ENCODE results near the gene ARL3. TPM values are rescaled to one million over a fixed set of nuclear protein-coding genes. Genes with fewer than 3 reads are reported as not detected.

The ARL3 gene
- total and polyA plus RNA-seq, 2 experiments from 2014 or later, result 8.5 to 22.6 TPM

DNA sequence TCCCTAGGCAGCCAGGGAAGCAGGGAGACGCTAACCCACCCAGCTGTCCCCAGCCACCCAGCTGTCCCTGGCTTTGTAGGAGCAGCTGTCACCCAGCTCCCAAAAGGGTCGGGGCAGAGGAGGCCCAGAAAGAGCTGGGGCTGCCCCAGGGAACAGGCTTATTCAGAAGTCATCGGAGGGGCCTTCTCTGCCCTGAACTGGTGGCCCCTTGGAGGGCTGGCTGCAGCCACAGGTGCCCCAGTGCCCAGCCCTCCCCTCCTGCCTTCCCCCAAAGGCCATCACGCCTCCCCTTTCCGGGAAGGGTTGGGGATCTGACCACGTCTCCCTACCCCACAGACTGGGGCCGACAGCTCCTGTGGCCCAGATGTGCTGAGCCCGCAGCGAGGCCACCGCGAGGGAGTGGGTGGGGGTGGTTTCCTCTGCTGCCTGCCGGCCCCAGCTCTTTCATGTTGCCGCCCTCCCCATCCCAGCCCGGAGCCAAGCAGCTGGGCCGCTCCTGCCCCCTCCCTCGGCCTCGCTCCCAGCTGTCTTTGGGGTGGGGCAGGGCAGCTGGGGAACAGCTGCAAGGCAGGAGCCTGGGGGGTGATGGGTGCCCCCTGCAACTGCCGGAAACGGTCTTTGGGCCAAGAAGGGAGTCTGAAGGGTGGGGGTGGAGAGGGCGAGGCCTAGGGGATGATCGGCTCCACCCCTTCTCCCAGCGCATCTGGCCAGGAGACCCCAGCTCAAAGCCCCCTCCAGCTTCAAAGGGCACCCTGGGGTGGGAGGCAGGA, 53.1 kb downstream of the ARL3 start:
- H3K36me3 Mint-ChIP-seq (ENCODE audit: low read depth), result peaks cover 13% of the 10 kb centered on the region
- H3K4me1 Mint-ChIP-seq, result peaks cover 13% of the 10 kb centered on the region; the same call in 2 of the 3 replicates
- H3K4me1 ChIP-seq (ENCODE audit: insufficient read depth), result peaks cover 13% of the 10 kb centered on the region; the same call in 1 of the 2 replicates
- H3K36me3 ChIP-seq (ENCODE audit: insufficient read depth), result no peaks in the 10 kb centered on the region
- peaks cover 13% of the 10 kb centered on the region for H3K27me3 Mint-ChIP-seq (ENCODE audit: insufficient read depth, low read depth, poor library complexity)
- H3K27ac ChIP-seq (ENCODE audit: low read depth), result no peak overlapping the region
- H3K27me3 ChIP-seq (ENCODE audit: insufficient read depth), result no peaks in the 10 kb centered on the region
- H4K20me1 ChIP-seq (replicated peaks; ENCODE audit: insufficient read depth), result no peaks in the 10 kb centered on the region
- H3K9me2 ChIP-seq (ENCODE audit: insufficient read depth), result no peaks in the 10 kb centered on the region
- TF ChIP-seq JUNB (IDR thresholded peaks at IDR 0.05; ENCODE audit: unreplicated experiment) (no peak), EZH2phosphoT487 (IDR thresholded peaks at IDR 0.05; ENCODE audit: unreplicated experiment) (no peak), STAT1 (IDR thresholded peaks at IDR 0.05; ENCODE audit: unreplicated experiment) (no peak), ZNF114 (CRISPR knock-in tag; IDR thresholded peaks at IDR 0.05) (no peak), CREB1 (CRISPR knock-in tag; IDR thresholded peaks at IDR 0.05; ENCODE audit: low read depth) (no peak)
- no peak overlapping the region for H3K4me3 Mint-ChIP-seq
- H3K79me2 ChIP-seq (replicated peaks; ENCODE audit: insufficient read depth), result no peaks in the 10 kb centered on the region
- no peak overlapping the region for H2AFZ ChIP-seq
- H3K9me3 Mint-ChIP-seq, result no peaks in the 10 kb centered on the region
- DNase-seq (ENCODE audit: low spot score) (no peak), ATAC-seq (peak; percentile 60)
- H3F3A ChIP-seq (replicated peaks; ENCODE audit: low read depth), result no peaks in the 10 kb centered on the region
- peak overlapping the region; percentile 35; the same call in 1 of the 2 replicates for H3K4me3 ChIP-seq
- H3K4me2 ChIP-seq, result peak overlapping the region; percentile 58
- H3K27ac Mint-ChIP-seq, result no peak overlapping the region

DNA sequence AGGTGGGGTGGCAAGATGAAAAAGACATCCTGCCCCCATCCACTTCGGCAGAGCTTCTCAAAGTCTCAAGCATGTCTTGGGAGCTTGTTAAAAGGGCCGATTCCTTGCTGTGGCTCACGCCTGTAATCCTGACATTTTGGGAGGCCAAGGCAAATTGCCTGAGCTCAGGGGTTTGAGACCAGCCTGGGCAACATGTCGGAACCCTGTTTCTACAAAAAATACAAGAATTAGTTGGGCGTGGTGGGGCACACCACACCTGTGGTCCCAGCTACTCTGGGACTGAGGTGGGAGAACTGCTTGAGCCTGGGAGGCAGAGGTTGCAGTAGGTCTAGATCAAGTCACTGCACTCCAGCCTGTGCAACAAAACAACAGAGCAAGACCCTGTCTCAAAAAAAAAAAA, 55.4 kb downstream of the ARL3 start:
- Mint-ChIP-seq H3K27me3 (ENCODE audit: insufficient read depth, low read depth, poor library complexity) (peaks cover 7% of the 10 kb centered on the region), H3K4me1 (peaks cover 15% of the 10 kb centered on the region), H3K36me3 (ENCODE audit: low read depth) (peaks cover 21% of the 10 kb centered on the region), H3K4me3 (no peak overlapping the region), H3K9me3 (no peaks in the 10 kb centered on the region), H3K27ac (no peak overlapping the region)
- H3K36me3 ChIP-seq (ENCODE audit: insufficient read depth), result no peaks in the 10 kb centered on the region
- H3K9me2 ChIP-seq (ENCODE audit: insufficient read depth), result no peaks in the 10 kb centered on the region
- no peak for DNase-seq (ENCODE audit: low spot score)
- no peak for ATAC-seq
- no peaks in the 10 kb centered on the region; the same call in 1 of the 2 replicates for H4K20me1 ChIP-seq (replicated peaks; ENCODE audit: insufficient read depth)
- H3K4me1 ChIP-seq (ENCODE audit: insufficient read depth), result peaks cover 13% of the 10 kb centered on the region; the same call in 1 of the 2 replicates
- H3K27ac ChIP-seq (ENCODE audit: low read depth), result peak overlapping the region; percentile 55; the same call in 1 of the 2 replicates
- no peaks in the 10 kb centered on the region for H3K79me2 ChIP-seq (replicated peaks; ENCODE audit: insufficient read depth)
- no peaks in the 10 kb centered on the region for H3F3A ChIP-seq (replicated peaks; ENCODE audit: low read depth)
- H3K27me3 ChIP-seq (ENCODE audit: insufficient read depth), result no peaks in the 10 kb centered on the region
- TF ChIP-seq JUNB (IDR thresholded peaks at IDR 0.05; ENCODE audit: unreplicated experiment) (no peak), CREB1 (CRISPR knock-in tag; IDR thresholded peaks at IDR 0.05; ENCODE audit: low read depth) (no peak), EZH2 (IDR thresholded peaks at IDR 0.05; ENCODE audit: low read depth, unreplicated experiment) (no peak), ZNF114 (CRISPR knock-in tag; IDR thresholded peaks at IDR 0.05) (no peak), POLR2AphosphoS5 (IDR thresholded peaks at IDR 0.05; ENCODE audit: low read depth) (no peak)
- TF ChIP-seq, protein P1, sequence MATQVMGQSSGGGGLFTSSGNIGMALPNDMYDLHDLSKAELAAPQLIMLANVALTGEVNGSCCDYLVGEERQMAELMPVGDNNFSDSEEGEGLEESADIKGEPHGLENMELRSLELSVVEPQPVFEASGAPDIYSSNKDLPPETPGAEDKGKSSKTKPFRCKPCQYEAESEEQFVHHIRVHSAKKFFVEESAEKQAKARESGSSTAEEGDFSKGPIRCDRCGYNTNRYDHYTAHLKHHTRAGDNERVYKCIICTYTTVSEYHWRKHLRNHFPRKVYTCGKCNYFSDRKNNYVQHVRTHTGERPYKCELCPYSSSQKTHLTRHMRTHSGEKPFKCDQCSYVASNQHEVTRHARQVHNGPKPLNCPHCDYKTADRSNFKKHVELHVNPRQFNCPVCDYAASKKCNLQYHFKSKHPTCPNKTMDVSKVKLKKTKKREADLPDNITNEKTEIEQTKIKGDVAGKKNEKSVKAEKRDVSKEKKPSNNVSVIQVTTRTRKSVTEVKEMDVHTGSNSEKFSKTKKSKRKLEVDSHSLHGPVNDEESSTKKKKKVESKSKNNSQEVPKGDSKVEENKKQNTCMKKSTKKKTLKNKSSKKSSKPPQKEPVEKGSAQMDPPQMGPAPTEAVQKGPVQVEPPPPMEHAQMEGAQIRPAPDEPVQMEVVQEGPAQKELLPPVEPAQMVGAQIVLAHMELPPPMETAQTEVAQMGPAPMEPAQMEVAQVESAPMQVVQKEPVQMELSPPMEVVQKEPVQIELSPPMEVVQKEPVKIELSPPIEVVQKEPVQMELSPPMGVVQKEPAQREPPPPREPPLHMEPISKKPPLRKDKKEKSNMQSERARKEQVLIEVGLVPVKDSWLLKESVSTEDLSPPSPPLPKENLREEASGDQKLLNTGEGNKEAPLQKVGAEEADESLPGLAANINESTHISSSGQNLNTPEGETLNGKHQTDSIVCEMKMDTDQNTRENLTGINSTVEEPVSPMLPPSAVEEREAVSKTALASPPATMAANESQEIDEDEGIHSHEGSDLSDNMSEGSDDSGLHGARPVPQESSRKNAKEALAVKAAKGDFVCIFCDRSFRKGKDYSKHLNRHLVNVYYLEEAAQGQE (IDR thresholded peaks at IDR 0.05; ENCODE audit: unreplicated experiment), result no peak
- H2AFZ ChIP-seq, result no peak overlapping the region
- no peak overlapping the region for H3K4me2 ChIP-seq
- no peak overlapping the region for H3K4me3 ChIP-seq
